Activated CD8-positive, alpha-beta memory T cell treated with anti-CD3 and anti-CD28 coated beads for 48 hours (primary cell): ENCODE results near the gene VPS39.
A peak's percentile ranks its signal among the peaks of the same experiment; 100 is the strongest.
"Not testable (repeated sequence)": the region's sequence is repeated elsewhere in the genome, so short reads cannot be mapped to it uniquely, and the experiment has no call there.

Source experiments
- DNase-seq, 3 experiments: peaks; one replicate each; pipeline ENCODE4 v3.0.0-alpha.2; 2020; ENCODE audit warnings: low read depth in 2 of 3, low spot score in 2 of 3

The VPS39 gene, protein sequence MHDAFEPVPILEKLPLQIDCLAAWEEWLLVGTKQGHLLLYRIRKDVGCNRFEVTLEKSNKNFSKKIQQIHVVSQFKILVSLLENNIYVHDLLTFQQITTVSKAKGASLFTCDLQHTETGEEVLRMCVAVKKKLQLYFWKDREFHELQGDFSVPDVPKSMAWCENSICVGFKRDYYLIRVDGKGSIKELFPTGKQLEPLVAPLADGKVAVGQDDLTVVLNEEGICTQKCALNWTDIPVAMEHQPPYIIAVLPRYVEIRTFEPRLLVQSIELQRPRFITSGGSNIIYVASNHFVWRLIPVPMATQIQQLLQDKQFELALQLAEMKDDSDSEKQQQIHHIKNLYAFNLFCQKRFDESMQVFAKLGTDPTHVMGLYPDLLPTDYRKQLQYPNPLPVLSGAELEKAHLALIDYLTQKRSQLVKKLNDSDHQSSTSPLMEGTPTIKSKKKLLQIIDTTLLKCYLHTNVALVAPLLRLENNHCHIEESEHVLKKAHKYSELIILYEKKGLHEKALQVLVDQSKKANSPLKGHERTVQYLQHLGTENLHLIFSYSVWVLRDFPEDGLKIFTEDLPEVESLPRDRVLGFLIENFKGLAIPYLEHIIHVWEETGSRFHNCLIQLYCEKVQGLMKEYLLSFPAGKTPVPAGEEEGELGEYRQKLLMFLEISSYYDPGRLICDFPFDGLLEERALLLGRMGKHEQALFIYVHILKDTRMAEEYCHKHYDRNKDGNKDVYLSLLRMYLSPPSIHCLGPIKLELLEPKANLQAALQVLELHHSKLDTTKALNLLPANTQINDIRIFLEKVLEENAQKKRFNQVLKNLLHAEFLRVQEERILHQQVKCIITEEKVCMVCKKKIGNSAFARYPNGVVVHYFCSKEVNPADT

GRCh38 chr15:42207674-42208579 lies at the start of gene VPS39:
Gene VPS39, minus strand, starts transcription at chr15:42208304. Its CDS starts 151 bp downstream, at chr15:42208153.
- peak; percentile 43 to 64 (median 52) for DNase-seq

DNA sequence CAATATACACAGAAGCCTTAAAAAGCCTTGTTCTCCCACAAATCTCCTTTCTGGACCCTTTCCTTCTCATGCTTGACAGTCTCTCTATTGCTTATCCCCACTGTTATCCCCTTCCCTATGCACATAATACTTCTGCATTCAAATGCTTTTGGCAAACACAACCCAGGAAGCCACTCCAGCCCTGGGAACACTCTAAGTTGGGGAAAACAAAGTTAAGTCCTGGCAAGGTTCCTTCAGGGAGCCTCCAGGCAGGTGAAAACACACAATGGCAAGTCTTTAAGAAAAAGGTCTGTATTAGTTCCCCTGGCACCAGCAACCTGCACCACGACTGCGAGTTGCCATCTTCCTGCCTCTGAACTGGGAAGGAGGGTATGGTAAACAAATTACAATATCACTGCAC lies 45.2 kb upstream of the VPS39 start:
- no peak for DNase-seq

DNA sequence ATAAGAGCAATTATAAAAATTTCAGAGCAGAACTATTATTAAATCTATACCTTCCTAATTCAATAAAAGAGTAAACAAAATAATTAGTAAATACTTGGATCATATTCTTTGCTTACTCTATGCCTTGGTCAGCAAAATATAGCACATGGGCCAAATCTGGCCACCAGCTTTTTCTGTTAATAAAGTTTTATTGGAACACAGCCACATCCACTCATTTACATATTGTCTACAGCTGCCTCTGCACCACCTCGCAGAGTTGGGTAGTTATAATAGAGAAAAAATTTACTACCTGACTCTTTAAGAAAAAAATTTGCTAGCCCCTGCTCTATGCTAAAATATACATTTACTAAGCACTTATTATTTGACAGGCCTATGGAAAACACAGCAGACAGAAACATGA lies 32.7 kb upstream of the VPS39 start:
- no peak for DNase-seq

- DNase-seq, result no peak
Measured at GRCh38 chr15:42239528-42240182, 31.6 kb upstream of the VPS39 start.

- DNase-seq, result no peak
Measured at GRCh38 chr15:42233107-42233506, 25.0 kb upstream of the VPS39 start.

DNA sequence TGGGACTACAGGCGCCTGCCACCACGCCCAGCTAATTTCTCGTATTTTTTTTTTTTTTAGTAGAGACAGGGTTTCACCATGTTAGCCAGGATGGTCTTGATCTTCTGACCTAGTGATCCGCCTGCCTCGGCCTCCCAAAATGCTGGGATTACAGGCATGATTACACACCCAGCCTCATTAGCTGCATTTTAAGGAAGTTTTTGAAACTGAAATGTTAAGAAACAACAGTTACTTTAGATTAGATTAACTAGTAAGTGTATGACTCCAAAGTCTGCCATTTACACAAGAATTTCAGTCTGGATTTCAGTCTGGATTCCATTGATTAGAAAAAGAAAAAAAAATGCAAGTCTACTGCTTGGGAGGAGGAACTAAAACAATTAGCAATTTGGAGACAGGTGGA lies 24.5 kb upstream of the VPS39 start:
- DNase-seq, result no peak

- DNase-seq, result no peak
Measured at GRCh38 chr15:42231088-42231487, 23.0 kb upstream of the VPS39 start.

GRCh38 chr15:42228981-42229380 lies 20.9 kb upstream of the VPS39 start:
- not testable (repeated sequence) for DNase-seq

- DNase-seq, result no peak
Measured at GRCh38 chr15:42228036-42228435, 19.9 kb upstream of the VPS39 start.

GRCh38 chr15:42226648-42227047 lies 18.5 kb upstream of the VPS39 start:
- DNase-seq, result no peak

GRCh38 chr15:42220216-42220615 lies 12.1 kb upstream of the VPS39 start:
- DNase-seq, result no peak

- DNase-seq, result no peak
Measured at GRCh38 chr15:42218953-42219592, 11.0 kb upstream of the VPS39 start.

- no peak for DNase-seq
Measured at GRCh38 chr15:42217568-42217967, 9.5 kb upstream of the VPS39 start.

DNA sequence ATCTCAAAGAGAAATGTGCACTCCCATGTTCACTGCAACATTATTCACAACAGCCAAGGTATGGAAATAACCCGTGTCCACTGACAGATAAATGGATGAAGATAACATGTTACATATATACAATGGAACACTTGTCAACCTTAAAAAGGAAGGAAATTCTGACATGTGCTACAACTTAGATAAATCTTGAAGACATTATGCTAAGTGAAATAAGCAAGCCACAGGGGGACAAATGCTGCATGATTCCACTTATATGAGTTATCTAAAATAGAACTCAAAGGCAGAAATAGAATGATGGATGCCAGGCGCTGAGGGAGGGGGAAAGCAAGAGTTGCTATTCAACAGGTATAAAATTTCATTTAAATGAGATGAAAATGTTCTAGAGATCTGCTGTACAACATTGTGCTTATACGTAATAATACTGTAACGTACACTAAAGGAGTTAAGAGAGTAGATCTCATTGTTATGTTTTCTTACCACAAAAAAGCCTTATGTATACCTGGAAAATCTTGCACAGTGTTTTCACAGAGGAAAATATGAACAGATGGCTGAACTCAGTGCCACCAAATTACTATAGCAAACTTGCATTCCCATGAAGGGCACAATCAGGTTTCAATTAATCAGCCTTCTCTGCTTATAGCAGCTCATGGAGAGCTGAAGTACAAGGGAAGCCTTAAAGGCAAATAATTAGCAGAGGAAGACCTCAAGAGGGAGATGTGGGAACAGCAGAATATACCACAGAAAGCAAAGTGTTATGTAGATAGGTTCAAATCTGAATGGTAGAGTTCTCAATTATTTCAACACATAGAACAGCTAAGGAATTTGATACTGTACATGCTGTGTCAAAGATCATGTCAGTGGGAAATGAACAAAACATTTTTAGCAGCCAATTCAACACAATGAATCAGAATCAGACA lies 8.1 kb upstream of the VPS39 start:
- no peak for DNase-seq

DNA sequence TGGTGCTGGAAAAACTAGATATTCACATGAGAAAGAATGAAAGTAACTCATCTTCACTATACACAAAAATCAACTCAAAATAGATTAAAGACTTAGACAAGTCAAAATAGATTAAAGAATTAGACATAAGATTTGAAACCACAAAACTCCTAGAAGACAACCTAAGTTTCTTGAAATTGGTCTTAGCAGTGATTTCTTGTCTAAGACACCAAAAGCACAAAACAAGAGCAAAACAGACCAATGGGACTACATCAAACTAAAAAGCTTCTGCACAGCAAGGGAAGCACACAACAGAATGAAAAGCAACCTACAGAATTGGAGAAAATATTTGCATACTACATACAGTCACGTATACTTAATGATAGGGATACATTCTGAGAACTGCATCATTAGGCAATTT lies 6.5 kb upstream of the VPS39 start:
- no peak for DNase-seq

DNA sequence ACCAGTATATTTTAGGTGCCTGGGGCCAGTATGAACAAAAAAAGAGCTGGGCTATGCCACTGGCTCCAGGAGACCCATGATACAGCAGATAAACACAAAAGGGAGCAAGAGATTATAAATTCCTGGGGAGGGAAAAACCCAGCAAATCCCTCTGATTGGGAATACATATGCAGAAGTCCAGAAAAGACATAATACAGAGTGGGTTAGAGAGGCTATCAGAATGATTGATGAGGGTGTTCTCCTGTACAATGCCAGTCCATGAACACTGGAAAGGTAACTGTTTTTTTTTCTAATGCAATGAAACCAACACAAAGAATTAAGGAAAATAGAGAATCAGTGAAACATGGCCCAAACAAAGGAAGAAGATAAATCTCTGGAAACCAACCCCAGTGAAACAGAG lies 5.4 kb upstream of the VPS39 start:
- no peak for DNase-seq

DNA sequence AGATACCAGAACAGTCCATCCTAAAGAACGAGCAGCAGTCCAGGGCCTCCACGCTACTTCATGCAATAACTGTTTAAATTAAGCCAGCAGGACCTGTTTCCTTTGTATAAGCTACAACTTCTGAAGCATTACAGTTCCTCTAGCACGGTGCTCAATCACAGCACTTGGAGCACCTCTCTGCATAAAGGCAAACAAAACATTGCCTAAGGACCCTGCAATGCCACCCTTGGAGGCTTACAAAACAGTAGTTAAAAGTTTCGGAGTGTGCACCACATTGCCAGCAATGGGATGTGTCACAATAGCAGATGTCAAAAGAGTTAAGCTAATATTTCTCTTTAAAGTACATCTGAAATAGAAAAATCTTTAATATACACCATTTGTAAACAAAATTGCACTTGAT lies 2.6 kb upstream of the VPS39 start:
- DNase-seq, result no peak

GRCh38 chr15:42206406-42206805 lies 1.7 kb downstream of the VPS39 start:
- DNase-seq, result no peak

GRCh38 chr15:42203891-42204290 lies 4.2 kb downstream of the VPS39 start:
- no peak for DNase-seq
